HG02943 (cell line): ENCODE measurements around the gene C3orf80.
"Not testable (repeated sequence)": the region's sequence is repeated elsewhere in the genome, so short reads cannot be mapped to it uniquely, and the experiment has no call there.

ENCODE experiments used
- ATAC-seq: cut with Tn5 transposase; IDR thresholded peaks from one replicate; pipeline ENCODE4 v1.9.1; 2021; ENCODE audit warnings: mild to moderate bottlenecking, low read depth, moderate library complexity; ENCODE audit not compliant: unreplicated experiment

The C3orf80 gene

GRCh38 chr3:160225176-160226025 lies at the start of gene C3orf80:
Gene C3orf80 (plus strand): TSS chr3:160225422. CDS start chr3:160225636, 214 bp downstream.
- ATAC-seq: peak; percentile 69

DNA sequence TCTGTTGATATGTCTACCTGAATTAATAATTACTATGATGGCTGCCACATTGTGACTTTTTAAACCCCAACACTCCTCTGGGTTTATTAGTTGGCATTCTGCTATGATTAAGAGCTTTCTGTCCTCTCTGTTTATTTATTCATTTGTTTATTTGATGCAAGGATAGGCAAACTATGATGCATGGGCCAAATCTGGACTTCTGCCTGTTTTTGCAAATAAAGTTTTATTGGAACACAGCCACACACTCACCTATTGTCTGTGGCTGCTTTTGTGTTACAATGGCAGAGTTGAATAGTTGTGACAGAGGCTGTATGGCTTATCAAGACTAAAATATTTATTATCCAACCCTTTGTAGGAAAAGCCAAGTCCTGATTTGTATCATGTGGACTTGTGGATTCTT lies 48.3 kb upstream of the C3orf80 start:
- no peak for ATAC-seq

DNA sequence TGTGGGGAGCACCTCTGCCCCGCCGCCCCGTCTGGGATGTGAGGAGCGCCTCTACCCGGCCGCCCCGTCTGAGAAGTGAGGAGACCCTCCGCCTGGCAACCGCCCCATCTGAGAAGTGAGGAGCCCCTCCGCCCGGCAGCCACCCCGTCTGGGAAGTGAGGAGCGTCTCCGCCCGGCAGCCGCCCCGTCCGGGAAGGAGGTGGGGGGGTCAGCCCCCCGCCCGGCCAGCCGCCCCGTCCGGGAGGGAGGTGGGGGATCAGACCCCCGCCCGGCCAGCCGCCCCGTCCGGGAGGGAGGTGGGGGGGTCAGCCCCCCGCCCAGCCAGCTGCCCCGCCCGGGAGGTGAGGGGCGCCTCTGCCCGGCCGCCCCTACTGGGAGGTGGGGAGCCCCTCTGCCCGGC lies 46.6 kb upstream of the C3orf80 start:
- not testable (repeated sequence) for ATAC-seq

DNA sequence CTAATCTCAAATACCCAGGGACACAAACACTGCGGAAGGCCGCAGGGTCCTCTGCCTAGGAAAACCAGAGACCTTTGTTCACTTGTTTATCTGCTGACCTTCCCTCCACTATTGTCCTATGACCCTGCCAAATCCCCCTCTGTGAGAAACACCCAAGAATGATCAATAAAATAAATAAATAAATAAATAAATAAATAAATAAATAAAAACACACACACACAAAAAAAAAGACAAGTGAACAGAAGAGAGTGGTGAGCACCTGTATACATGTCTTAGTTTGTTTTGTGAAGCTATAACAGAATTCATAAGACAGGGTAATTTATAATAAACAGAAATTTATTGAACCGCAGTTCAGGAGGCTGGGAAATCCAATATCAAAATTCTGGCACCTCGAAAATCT lies 45.8 kb upstream of the C3orf80 start:
- ATAC-seq: not testable (repeated sequence)

DNA sequence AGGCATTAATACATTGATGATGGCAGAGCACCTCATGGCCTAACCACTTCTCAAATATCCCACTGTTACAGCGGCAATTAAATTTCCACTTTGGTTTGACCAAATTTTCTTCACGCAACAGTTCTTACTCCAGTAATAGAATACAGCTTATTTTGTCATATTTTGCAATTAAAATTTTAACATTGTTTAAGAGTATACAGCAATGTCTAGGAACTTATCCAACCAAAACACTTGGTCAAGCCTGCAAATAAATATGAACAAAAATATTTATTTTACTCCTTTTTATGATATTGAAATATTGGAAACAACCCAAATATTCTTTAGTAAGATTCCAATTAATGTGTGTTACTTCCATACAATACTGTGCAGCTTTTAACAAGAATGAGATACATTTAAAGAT lies 45.3 kb upstream of the C3orf80 start:
- ATAC-seq: no peak

GRCh38 chr3:160180581-160181216 lies 44.5 kb upstream of the C3orf80 start:
- ATAC-seq: no peak

DNA sequence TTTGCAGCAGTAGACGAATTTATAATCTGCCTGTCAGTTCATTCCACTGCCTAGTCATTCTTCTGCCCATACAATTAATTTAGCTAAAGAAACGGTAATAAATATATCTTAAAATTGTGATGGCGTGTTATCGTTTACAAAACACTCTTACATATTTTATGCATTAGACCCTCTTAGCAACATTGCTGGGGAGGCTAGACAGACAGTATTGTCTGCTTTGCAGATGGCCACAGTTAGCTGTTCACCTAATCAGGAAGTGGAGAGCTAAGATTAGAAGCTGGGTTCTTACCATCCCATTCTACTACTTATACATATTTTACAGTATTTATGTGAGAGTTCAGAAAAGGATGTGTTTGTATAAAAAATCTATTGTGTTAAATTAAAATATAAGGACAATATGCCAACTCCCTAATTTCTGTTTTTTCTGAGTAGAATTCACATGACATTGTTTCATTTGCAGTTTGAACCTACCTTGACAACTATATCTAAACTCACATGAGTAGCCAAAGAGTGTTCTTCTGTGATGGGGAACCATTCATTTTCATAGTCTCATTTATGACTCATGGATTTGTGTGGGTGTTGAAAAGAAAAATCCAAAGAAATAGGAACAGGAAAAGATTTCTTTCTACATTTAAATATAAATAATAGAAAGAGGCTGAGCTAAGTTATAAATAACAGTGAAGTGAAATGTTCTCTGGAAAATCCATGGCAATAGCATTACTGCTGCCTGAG lies 41.7 kb upstream of the C3orf80 start:
- no peak for ATAC-seq

GRCh38 chr3:160184655-160185054 lies 40.6 kb upstream of the C3orf80 start:
- no peak for ATAC-seq

DNA sequence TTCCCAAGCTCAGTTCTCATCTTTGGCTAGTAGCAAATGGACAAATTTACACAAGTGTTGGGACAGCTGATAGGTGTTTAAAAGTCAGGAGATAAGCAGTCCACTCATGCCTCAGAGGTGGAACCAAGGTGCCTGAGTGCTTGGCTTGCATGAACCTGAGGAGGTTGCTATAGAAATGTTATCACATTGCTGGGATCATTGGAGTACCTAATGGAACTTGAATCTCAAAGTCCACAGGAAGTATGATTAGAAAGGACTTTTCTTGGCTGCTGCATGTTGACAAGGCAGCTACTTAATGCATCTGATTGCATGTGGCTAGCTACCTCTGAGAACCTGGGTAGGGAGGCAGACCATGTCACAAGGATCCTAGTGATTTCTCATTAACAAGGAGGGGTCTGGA lies 39.5 kb upstream of the C3orf80 start:
- ATAC-seq: no peak

- no peak for ATAC-seq
Observed at GRCh38 chr3:160187288-160187687, 37.9 kb upstream of the C3orf80 start.

GRCh38 chr3:160192310-160193029 lies 32.8 kb upstream of the C3orf80 start:
- no peak for ATAC-seq

GRCh38 chr3:160193644-160194192 lies 31.5 kb upstream of the C3orf80 start:
- no peak for ATAC-seq

DNA sequence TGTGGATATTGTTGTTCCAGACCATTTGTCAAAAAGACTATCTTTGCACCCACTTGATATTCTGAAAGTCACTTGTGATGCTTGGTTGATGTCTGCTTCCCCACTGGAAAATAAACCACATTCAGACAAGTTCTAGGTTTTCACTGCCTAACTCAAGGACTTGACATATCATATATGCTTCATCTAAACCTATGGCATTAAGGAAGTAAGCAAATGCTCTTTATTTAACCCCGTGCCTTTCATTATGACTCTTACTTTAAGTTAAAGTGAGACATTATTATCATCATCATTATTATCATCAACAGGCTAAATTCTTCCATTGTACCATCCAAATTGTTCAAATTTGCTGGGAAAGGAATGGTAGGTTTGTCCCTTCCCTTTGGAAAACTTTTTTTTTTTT lies 30.8 kb upstream of the C3orf80 start:
- no peak for ATAC-seq

- ATAC-seq: no peak
Observed at GRCh38 chr3:160195106-160195505, 30.1 kb upstream of the C3orf80 start.

- no peak for ATAC-seq
Observed at GRCh38 chr3:160196511-160197104, 28.6 kb upstream of the C3orf80 start.

GRCh38 chr3:160199108-160199507 lies 26.1 kb upstream of the C3orf80 start:
- no peak for ATAC-seq

- no peak for ATAC-seq
Observed at GRCh38 chr3:160200353-160200752, 24.9 kb upstream of the C3orf80 start.

- ATAC-seq: not testable (repeated sequence)
Observed at GRCh38 chr3:160204396-160205011, 20.7 kb upstream of the C3orf80 start.

DNA sequence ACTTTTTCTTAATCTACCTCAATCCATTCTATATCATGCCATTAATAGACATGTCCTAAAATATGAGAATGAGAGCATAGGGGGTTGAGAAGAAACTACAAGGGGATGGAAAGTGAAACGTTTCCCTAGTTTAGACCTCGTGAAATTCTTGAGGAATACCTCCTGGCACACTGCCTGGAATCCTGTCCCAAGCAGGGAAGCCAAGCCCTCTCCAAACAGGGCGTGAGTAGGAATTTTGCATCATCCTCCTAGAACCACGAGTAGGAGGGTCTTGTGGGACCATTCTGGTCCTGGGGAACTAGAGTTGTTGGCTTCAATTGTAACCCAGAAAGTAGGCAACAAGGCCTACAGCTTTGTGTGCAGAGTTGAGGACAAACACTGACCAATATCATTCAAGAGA lies 19.6 kb upstream of the C3orf80 start:
- no peak for ATAC-seq

- no peak for ATAC-seq
Observed at GRCh38 chr3:160210341-160210740, 14.9 kb upstream of the C3orf80 start.
